Prostate gland (tissue), 2 donors: ENCODE data around the gene IL17D.

Source experiments
- POLR2A ChIP-seq: fragments of 450-650 bp; IDR thresholded peaks from one replicate; pipeline ENCODE4 v1.6.1; 2016; ENCODE audit warnings: antibody characterized with exemption, mild to moderate bottlenecking
- TF ChIP-seq, protein P1 (sequence below), 4 experiments: fragments of 200-600 bp in 2 of 4; fragments of 450-650 bp in 2 of 4; sonication (generic) in 2 of 4; IDR thresholded peaks; 1 replicate in 3 of 4; 2 replicates in 1 of 4; pipeline ENCODE4 v1.5.1; 2016 to 2019; ENCODE audit warnings: antibody characterized with exemption in 4 of 4, mild to moderate bottlenecking in 2 of 4, moderate library complexity in 2 of 4

DNA sequence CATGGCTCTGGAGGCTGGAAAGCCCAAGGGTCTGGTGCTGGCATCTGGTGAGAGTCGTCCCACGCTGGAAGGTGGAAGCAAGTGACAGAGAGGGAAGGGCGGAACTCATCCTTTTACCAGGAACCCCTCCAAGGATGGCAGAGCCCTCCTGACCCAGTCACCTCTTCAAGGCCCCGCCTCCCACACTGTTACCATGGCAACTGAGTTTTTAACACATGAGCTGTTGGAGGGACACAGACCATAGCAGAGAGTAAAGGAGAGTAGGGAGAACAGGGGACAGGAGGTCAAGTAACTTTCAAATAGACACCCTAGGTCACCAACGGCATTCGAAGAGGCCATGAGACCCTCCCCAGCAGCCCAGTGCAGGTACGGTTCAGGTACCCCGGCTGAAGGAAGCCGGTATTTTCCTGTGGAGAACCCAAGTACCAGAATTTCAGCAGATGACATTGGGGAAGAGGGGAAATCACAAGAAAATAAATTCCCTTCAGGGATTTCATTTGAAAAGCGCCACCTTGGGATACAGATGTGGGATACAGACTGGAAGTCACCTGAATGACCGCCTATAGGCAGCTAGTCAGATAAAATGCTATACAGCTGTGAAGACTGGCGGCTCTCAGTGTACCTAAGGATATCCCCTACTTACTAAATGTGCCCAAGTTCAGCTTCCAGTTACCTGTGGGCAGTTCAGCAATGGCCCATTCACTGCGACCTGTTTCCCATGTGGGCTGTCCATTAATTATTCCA lies 8.0 kb downstream of the IL17D start:
- TF ChIP-seq, protein P1, sequence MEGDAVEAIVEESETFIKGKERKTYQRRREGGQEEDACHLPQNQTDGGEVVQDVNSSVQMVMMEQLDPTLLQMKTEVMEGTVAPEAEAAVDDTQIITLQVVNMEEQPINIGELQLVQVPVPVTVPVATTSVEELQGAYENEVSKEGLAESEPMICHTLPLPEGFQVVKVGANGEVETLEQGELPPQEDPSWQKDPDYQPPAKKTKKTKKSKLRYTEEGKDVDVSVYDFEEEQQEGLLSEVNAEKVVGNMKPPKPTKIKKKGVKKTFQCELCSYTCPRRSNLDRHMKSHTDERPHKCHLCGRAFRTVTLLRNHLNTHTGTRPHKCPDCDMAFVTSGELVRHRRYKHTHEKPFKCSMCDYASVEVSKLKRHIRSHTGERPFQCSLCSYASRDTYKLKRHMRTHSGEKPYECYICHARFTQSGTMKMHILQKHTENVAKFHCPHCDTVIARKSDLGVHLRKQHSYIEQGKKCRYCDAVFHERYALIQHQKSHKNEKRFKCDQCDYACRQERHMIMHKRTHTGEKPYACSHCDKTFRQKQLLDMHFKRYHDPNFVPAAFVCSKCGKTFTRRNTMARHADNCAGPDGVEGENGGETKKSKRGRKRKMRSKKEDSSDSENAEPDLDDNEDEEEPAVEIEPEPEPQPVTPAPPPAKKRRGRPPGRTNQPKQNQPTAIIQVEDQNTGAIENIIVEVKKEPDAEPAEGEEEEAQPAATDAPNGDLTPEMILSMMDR (IDR thresholded peaks at IDR 0.05) = no peak
- no peak for TF ChIP-seq POLR2A
